Measurements from ENCODE around the gene SLC13A3.

SLC13A3 gene

GRCh38 chr20:46586724-46587123 is 64.5 kb downstream of the SLC13A3 start:
- DNase-seq (ENCODE audit: extremely low spot score, insufficient read length, low read depth) = no peak
- FAIRE-seq = no peak

DNA sequence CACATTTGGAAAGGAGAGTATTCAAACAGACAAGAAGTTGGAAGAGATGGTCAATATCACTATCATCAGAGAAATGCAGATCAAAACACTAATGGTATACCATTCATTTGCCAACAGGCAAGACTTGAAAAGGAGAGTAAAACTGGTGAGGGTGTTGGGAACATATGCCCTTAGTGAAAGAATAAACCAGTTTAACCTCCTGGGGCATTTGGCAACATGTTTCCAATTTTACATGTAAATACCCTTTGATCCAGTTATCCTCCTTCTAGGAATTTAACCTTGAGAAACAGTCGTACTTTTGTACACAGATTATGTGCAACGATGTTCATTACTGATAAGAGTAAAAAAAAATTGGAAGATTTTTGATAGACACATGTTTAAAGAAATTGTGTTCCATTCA is 66.8 kb downstream of the SLC13A3 start:
- no peak for FAIRE-seq
- no peak for DNase-seq (ENCODE audit: extremely low spot score, insufficient read length, low read depth)

GRCh38 chr20:46583411-46584214 is 67.6 kb downstream of the SLC13A3 start:
- DNase-seq (ENCODE audit: extremely low spot score, insufficient read length, low read depth) (no peak), FAIRE-seq (no peak)

DNA sequence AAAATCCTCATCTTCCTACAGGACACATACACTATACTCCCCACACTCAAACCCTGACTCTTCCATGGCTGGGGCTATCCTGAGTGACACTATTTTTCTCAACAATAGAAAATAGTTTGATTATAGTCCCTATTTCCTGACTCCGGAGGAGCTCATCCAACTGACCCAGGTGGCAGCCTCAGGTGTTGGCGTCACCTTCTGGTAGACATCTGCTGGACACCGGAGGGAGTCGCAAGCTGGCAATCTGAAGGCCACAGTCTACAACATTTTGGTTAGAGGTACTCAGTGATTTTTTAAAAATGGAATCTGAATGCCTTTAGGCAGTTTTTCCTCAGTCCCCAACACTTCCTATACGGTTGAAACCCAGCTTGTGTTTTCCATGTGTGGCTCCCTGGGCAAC is 68.6 kb downstream of the SLC13A3 start:
- DNase-seq (ENCODE audit: extremely low spot score, insufficient read length, low read depth) (no peak), FAIRE-seq (no peak)

DNA sequence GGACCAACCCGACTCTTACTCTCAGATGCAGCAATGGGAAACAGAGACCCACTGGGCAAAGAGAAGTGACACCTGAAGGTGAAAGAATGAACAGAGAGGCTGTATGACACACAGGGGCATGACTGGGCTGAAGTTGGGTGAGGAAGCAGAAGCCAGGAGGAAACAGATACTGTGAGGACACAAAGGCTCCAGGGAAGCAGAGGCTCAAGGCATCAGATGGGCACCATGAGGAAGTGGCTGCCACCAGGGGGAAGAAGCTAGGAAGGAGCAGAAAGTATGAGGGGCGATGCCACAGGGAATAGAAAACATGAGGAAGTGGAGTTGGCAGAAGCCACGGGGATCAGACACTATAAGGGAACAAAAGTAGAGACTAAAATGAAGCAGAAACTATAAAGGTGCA is 69.9 kb downstream of the SLC13A3 start:
- no peak for DNase-seq (ENCODE audit: extremely low spot score, insufficient read length, low read depth)
- no peak for FAIRE-seq

DNA sequence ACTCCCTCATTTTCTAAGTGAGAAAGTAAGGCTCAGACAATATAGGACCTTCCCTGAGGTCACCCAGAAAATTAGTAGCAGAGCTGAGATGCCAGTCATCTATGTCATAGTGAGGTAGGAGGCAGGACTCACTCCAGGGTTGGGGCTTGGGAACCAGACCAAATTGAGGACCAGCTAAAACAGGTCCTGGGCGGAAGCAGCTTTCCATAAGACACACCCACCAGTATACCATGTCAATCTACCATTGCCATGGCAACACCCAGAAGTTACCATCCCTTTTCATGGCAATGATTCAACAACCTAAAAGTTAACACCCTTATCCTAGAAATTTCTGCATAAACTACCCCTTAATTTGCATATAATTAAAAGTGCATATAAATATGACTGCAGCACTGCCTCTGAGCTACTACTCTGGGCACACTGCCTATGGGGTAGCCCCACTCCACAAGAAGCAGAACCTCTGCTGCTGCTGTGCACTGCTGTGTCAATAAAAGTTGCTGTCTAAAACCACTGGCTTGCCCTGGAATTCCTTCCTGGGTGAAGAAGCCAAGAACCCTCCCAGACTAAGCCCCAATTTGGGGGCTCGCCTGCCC is 70.5 kb downstream of the SLC13A3 start:
- DNase-seq (ENCODE audit: extremely low spot score, insufficient read length, low read depth) (no peak), FAIRE-seq (no peak)

- DNase-seq (ENCODE audit: extremely low spot score, insufficient read length, low read depth) (no peak), FAIRE-seq (no peak)
Measured at GRCh38 chr20:46578745-46579144, 72.5 kb downstream of the SLC13A3 start.

GRCh38 chr20:46576774-46577395 is 74.4 kb downstream of the SLC13A3 start:
- DNase-seq (ENCODE audit: extremely low spot score, insufficient read length, low read depth) (no peak), FAIRE-seq (no peak)

DNA sequence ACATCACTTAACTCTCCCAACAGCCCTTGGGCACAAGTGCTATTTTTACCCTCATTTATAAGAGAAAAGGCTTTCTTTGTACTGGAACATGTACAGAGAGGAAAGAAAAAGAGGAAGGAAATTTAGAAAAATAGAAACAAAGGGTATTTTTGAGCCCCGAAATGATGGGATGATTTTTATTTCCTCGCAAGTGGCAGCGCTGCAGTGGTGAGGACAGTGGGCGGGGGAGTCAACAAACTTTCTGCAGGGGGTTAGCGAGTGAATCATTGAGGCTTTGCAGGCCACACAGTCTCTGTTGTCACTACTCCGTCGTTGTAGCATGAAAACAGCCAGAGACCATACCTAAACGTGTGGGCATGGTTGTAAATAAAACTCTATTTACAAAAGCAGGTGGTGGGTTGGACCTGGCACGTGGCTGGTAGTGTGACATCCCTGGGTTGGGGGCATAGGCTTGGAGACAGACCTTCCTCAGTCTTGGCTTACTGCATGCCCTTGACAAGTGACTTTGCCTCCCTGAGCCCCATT is 75.3 kb downstream of the SLC13A3 start:
- FAIRE-seq = no peak
- DNase-seq (ENCODE audit: extremely low spot score, insufficient read length, low read depth) = no peak

- no peak for FAIRE-seq
- no peak for DNase-seq (ENCODE audit: extremely low spot score, insufficient read length, low read depth)
Measured at GRCh38 chr20:46575394-46575793, 75.9 kb downstream of the SLC13A3 start.

- DNase-seq (ENCODE audit: extremely low spot score, insufficient read length, low read depth) (no peak), FAIRE-seq (no peak)
Measured at GRCh38 chr20:46573788-46574584, 77.3 kb downstream of the SLC13A3 start.

DNA sequence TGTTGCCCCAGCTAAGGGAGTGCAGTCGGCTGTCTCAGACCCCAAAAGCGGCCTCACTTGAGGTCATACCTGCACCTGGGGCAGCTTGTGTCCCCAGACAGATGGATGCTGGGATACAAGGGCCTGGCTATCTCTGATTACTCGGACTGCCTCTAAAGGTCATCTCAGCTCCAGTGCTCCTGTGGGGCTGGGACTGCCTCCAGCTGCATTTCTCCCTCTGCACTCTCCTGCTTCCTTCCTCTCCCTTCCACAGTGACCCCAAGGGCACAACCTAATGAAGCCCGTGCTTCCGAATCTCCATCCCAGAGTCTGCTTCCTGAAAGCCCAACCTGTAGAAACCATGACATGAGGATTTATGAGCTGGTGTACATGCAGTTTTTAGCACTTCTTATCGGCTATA is 78.0 kb downstream of the SLC13A3 start:
- DNase-seq (ENCODE audit: extremely low spot score, insufficient read length, low read depth) = no peak
- no peak for FAIRE-seq

- no peak for FAIRE-seq
- DNase-seq (ENCODE audit: extremely low spot score, insufficient read length, low read depth) = no peak
Measured at GRCh38 chr20:46572790-46573189, 78.5 kb downstream of the SLC13A3 start.

DNA sequence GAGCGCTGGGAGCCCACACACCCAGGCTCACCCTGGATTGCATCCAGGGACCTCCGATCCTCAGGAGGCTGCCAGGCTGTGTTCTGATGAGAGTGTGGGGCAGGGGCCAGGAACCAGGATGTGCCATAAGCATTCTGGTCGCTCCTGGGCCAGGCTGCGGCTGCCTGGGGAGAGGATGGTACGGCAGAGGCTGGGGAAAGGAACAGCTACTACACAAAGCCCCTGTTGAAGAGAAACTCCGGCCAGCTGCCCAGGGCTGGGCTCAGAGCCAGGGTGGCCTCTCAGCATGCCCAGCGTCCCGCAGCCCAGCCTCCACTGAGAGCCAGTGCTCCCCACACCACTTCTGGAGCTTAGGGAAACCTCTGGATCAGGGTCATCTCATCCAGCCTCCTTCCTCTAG is 79.1 kb downstream of the SLC13A3 start:
- no peak for FAIRE-seq
- DNase-seq (ENCODE audit: extremely low spot score, insufficient read length, low read depth) = no peak

- FAIRE-seq = no peak
- DNase-seq (ENCODE audit: extremely low spot score, insufficient read length, low read depth) = no peak
Measured at GRCh38 chr20:46571418-46571817, 79.8 kb downstream of the SLC13A3 start.

GRCh38 chr20:46570956-46571355 is 80.3 kb downstream of the SLC13A3 start:
- FAIRE-seq = no peak
- no peak for DNase-seq (ENCODE audit: extremely low spot score, insufficient read length, low read depth)

DNA sequence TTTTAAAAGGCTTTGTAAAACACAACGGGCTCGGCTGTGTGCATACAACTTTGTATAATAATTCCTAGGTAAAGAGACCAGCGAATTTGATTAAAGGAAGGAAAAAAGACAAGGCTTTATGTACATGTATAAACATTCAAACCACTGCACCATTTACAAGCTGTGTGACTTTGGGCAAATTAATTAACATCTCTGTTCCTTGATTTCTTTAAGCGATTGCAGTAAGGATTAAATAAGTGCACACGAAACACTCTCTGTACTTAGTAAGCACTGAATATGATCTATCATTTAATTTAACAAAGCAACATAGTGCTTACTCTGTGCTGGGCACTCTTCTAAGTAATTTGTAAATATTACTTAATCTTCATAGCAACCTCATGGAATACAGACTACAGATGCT is 81.3 kb downstream of the SLC13A3 start:
- DNase-seq (ENCODE audit: extremely low spot score, insufficient read length, low read depth) = no peak
- FAIRE-seq = no peak

DNA sequence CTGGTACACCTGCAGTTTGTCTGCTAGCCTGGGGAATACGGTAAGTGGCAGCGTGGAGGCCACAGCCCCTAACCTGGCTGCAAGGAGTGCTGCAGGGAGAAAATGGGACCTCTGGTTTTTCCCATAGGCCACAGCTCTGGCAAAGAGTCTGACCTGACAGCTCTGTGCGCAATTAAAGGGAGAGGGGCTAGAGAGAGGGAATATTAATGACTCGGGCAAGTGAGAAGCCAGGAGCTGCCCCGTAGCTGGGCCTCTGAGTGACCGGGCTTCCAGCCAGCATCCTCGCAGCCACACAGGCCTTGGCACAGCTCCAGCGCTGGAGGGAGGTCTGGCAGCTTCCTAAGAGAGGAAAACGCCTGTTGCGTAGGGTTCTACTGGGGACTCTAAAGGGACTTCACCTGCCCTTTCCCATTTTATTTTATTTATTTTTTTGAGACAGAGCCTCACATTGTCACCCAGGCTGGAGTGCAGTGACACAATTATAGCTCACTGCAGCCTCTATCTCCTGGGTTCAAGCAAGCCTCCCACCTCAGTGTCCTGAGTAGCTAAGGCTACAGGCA is 82.6 kb downstream of the SLC13A3 start:
- FAIRE-seq = no peak
- DNase-seq (ENCODE audit: extremely low spot score, insufficient read length, low read depth) = no peak

DNA sequence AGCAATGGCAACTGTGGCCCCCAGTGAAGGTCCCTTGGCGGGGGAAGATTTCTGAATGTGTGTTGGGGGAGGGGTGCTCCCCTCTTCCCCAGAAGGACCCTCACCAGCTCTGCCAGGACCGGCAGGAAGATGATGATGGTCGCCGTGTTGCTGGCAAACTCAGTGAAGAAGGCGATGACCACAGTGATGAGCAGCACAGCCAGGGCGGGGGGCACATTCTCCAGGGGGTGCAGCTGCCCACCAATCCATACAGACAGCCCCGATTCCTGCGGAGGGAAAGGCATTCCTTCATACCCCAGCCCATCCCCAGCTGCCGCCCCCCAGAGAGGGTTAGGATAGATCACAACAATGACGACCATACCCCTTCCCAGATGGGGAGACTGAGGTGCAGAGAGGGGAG is 85.1 kb downstream of the SLC13A3 start:
- DNase-seq (ENCODE audit: extremely low spot score, insufficient read length, low read depth) (no peak), FAIRE-seq (no peak)

All from GM18507 (cell line).